Endothelial cell of umbilical vein (primary cell): ENCODE data around the gene ZNF423. TPM values are rescaled to one million over a fixed set of nuclear protein-coding genes. Genes with fewer than 3 reads are reported as not detected.

Source experiments
- BruUV-seq: library from RNA; stranded (reverse); fragments of 400-500 nt; replicated peaks from 2 replicates; lab custom pipeline; 2021; lab: Mats Ljungman, UMichigan
- CTCF ChIA-PET: fragments of 300-600, 350-600 bp; sonication (Branson Sonifier 250); formaldehyde crosslinking; loops from one replicate; lab custom pipeline; 2021; ENCODE audit warnings: antibody characterized with exemption, inconsistent platforms; lab: Charles Lee
- POLR2A ChIA-PET: fragments of 300-600, 350-600 bp; sonication (Branson Sonifier 250); formaldehyde crosslinking; loops from one replicate; lab custom pipeline; 2021; ENCODE audit warnings: antibody characterized with exemption, inconsistent platforms; lab: Charles Lee
- DNase-seq: peaks from one replicate; pipeline ENCODE4 v3.0.0-alpha.2; 2011; ENCODE audit warnings: low read depth, low spot score
- FAIRE-seq: peaks from 2 replicates; lab custom pipeline; 2011; peaks lifted over from hg19 to GRCh38; lab: Jason Lieb, UNC
- H2AFZ ChIP-seq: 2 replicates; pipeline ENCODE4 v1.6.0; 2012; ENCODE audit warnings: low read depth, low read length, control low read depth, inconsistent platforms
- H3K27ac ChIP-seq: 2 replicates; pipeline ENCODE4 v1.5.1; 2011; ENCODE audit warnings: low read depth, mild to moderate bottlenecking, control low read depth, low read length, moderate library complexity; ENCODE audit not compliant: insufficient read depth
- H3K27me3 ChIP-seq, 2 experiments: 2 replicates each; pipeline versions ENCODE4 v1.6.0 to v1.6.1; 2011; ENCODE audit warnings: low read length in 2 of 2, mixed read lengths in 1 of 2; ENCODE audit not compliant: control insufficient read depth in 2 of 2, insufficient read depth in 2 of 2
- H3K36me3 ChIP-seq, 2 experiments: 2 replicates in 1 of 2; 3 replicates in 1 of 2; pipeline ENCODE4 v1.5.1; 2011; ENCODE audit warnings: low read length in 2 of 2, mild to moderate bottlenecking in 1 of 2, moderate library complexity in 1 of 2; ENCODE audit not compliant: control insufficient read depth in 2 of 2, insufficient read depth in 2 of 2; ENCODE audit errors: extremely low read depth in 1 of 2
- H3K4me1 ChIP-seq: 3 replicates; pipeline ENCODE4 v1.5.1; 2011; ENCODE audit warnings: mild to moderate bottlenecking, low read length; ENCODE audit not compliant: control insufficient read depth, insufficient read depth; ENCODE audit errors: extremely low read depth
- H3K4me2 ChIP-seq: 2 replicates; pipeline ENCODE4 v1.6.1; 2011; ENCODE audit warnings: low read length, control low read depth, mixed read lengths; ENCODE audit not compliant: insufficient read depth
- H3K4me3 ChIP-seq, 3 experiments: fragments of 200-600 bp in 1 of 3; sonication (generic), shearing (Covaris generic) in 1 of 3; replicated peaks in 1 of 3; 2 replicates each; pipeline ENCODE4 v1.5.1; 2011 to 2016; ENCODE audit warnings: control low read depth in 3 of 3, low read length in 3 of 3, mild to moderate bottlenecking in 2 of 3, inconsistent platforms in 1 of 3, low read depth in 1 of 3, moderate library complexity in 1 of 3; ENCODE audit not compliant: insufficient read depth in 1 of 3
- H3K79me2 ChIP-seq: 2 replicates; pipeline ENCODE4 v1.6.0; 2012; ENCODE audit warnings: low read length, inconsistent platforms; ENCODE audit not compliant: control insufficient read depth, insufficient read depth
- H3K9ac ChIP-seq: replicated peaks from 2 replicates; pipeline ENCODE3; 2011; ENCODE audit warnings: low read length, control low read depth; ENCODE audit not compliant: insufficient read depth; ENCODE audit errors: extremely low read depth
- H3K9me1 ChIP-seq: replicated peaks from 3 replicates; pipeline ENCODE4 v1.6.0; 2011; ENCODE audit warnings: mild to moderate bottlenecking, low read length; ENCODE audit not compliant: control insufficient read depth, insufficient read depth; ENCODE audit errors: extremely low read depth
- H3K9me3 ChIP-seq: replicated peaks from 2 replicates; pipeline ENCODE4 v1.5.1; 2012; ENCODE audit warnings: low read length, inconsistent platforms; ENCODE audit not compliant: control insufficient read depth, insufficient read depth
- H4K20me1 ChIP-seq: replicated peaks from 2 replicates; pipeline ENCODE3; 2011; ENCODE audit warnings: mild to moderate bottlenecking, low read length; ENCODE audit not compliant: control insufficient read depth, insufficient read depth; ENCODE audit errors: extremely low read depth
- CTCF ChIP-seq, 2 donors: IDR thresholded peaks; 1 replicate in 1 of 2; 2 replicates in 1 of 2; pipeline ENCODE4 v1.5.1; 2011; ENCODE audit warnings: low read length in 2 of 2, mild to moderate bottlenecking in 2 of 2, moderate library complexity in 2 of 2, control low read depth in 1 of 2, inconsistent platforms in 1 of 2, low read depth in 1 of 2; ENCODE audit not compliant: insufficient read depth in 1 of 2; ENCODE audit errors: extremely low read depth in 1 of 2
- EZH2 ChIP-seq: IDR thresholded peaks from 2 replicates; pipeline ENCODE4 v1.6.1; 2012; ENCODE audit warnings: borderline replicate concordance, low read depth, mild to moderate bottlenecking, moderate library complexity, low read length, inconsistent platforms; ENCODE audit not compliant: severe bottlenecking
- FOS ChIP-seq: IDR thresholded peaks from 2 replicates; pipeline ENCODE4 v1.6.1; 2011; ENCODE audit warnings: mild to moderate bottlenecking, low read length, moderate library complexity, borderline replicate concordance; ENCODE audit not compliant: insufficient read depth
- GATA2 ChIP-seq: IDR thresholded peaks from 2 replicates; pipeline ENCODE4 v1.7.0; 2011; ENCODE audit warnings: low read depth, mild to moderate bottlenecking, moderate library complexity, mixed read lengths, low read length; ENCODE audit not compliant: insufficient read length, insufficient read depth
- JUN ChIP-seq: IDR thresholded peaks from 2 replicates; pipeline ENCODE4 v1.6.1; 2011; ENCODE audit warnings: borderline replicate concordance, low read depth; ENCODE audit not compliant: insufficient read length, insufficient read depth
- MAX ChIP-seq: IDR thresholded peaks from 2 replicates; pipeline ENCODE4 v1.6.1; 2011; ENCODE audit not compliant: insufficient read depth, insufficient read length
- MYC ChIP-seq: IDR thresholded peaks from one replicate; pipeline ENCODE4 v1.6.1; 2011; ENCODE audit warnings: mild to moderate bottlenecking, low read depth, low read length
- POLR2A ChIP-seq: IDR thresholded peaks from 2 replicates; pipeline ENCODE4 v1.6.1; 2012; ENCODE audit warnings: low read depth, mild to moderate bottlenecking, control low read depth, low read length
- POLR2AphosphoS5 ChIP-seq: IDR thresholded peaks from 2 replicates; pipeline ENCODE4 v1.6.1; 2012; ENCODE audit warnings: low read depth, mild to moderate bottlenecking, control low read depth, low read length, moderate library complexity; ENCODE audit not compliant: insufficient read depth
- dilution Hi-C: fragments of 300-500 bp; cut with MboI; formaldehyde crosslinking; loops from one replicate; pipeline ENCODE4 v1.15.0; 2019; ENCODE audit warnings: low sequenced_read_pairs; ENCODE audit not compliant: extremely low pct_ligation_motif_present
- intact Hi-C: fragments of 100-400 bp; cut with micrococcal nuclease; formaldehyde crosslinking; loops from one replicate; pipeline ENCODE4 v1.10.0; 2022
- polyA plus RNA-seq, 4 experiments: library from polyadenylated mRNA; depleted of rRNA in 3 of 4; stranded (reverse) in 3 of 4; unstranded in 1 of 4; fragments of >200 nt; gene quantifications; 2 replicates each; pipeline versions ENCODE4 v1.2.1 to v1.2.3, GENCODE V29; 2011 to 2012; ENCODE audit warnings: missing spikeins in 1 of 4
- total RNA-seq: library from RNA; stranded (reverse); gene quantifications from 2 replicates; pipeline ENCODE4 v1.2.3, GENCODE V29; 2021

Gene ZNF423
- total and polyA plus RNA-seq, 2 donors (not counting 3 experiments of a cell fraction or from before 2014, with no cell fraction given), result 2.2 to 8.1 TPM

GRCh38 chr16:49574826-49575225, 281.1 kb downstream of the ZNF423 start:
- no peak overlapping the region for H3K9ac ChIP-seq
- ChIA-PET POLR2A (no interaction called here), CTCF (interaction anchor here (1.3 kb wide), 1 partner anchor 18 kb away, joined by 4 read pairs; no protein-coding TSS in a partner anchor)
- no peak overlapping the region for H3K27ac ChIP-seq
- no peak overlapping the region for H3K4me3 ChIP-seq
- no peaks in the 10 kb centered on the region for H3K36me3 ChIP-seq
- no peaks in the 10 kb centered on the region for H3K9me3 ChIP-seq
- H2AFZ ChIP-seq, result no peak overlapping the region
- FAIRE-seq, result no peak
- no peaks in the 10 kb centered on the region for H3K79me2 ChIP-seq
- H3K4me1 ChIP-seq, result no peaks in the 10 kb centered on the region
- no peak for DNase-seq
- H3K9me1 ChIP-seq, result no peaks in the 10 kb centered on the region
- intact Hi-C loops (no loop called here), dilution Hi-C loops (no loop called here)
- H4K20me1 ChIP-seq, result no peaks in the 10 kb centered on the region
- no TSS peak for BruUV-seq
- H3K27me3 ChIP-seq, result no peaks in the 10 kb centered on the region
- TF ChIP-seq CTCF (IDR thresholded peaks at IDR 0.05; ENCODE audit: extremely low read depth in 1 of 2, insufficient read depth in 1 of 2, low read depth in 1 of 2, low read length in 2 of 2) (no peak), EZH2 (no peak), POLR2A (no peak), FOS (no peak), POLR2AphosphoS5 (no peak), MYC (no peak), JUN (no peak), MAX (no peak), GATA2 (no peak)
- no peak overlapping the region for H3K4me2 ChIP-seq
